CD4-positive, alpha-beta T cell treated with Interleukin-6 for 4 hours (primary cell): ENCODE results near the gene PRCC.

Experiments used
- DNase-seq: peaks from one replicate; pipeline ENCODE4 v3.0.0-alpha.2; 2020; ENCODE audit warnings: mixed read lengths

PRCC gene

GRCh38 chr1:156816561-156817328 is 49.4 kb downstream of the PRCC start, which contains the start of gene SH2D2A:
TSS of gene SH2D2A (minus strand) at chr1:156816848. CDS start at chr1:156816708, 140 bp downstream.
- peak; percentile 95 for DNase-seq

GRCh38 chr1:156821801-156822200 is 54.5 kb downstream of the PRCC start:
- DNase-seq, result no peak

- DNase-seq, result no peak
These were observed 55.3 kb downstream of the PRCC start for GRCh38 chr1:156822680-156823079.

GRCh38 chr1:156823210-156823790 is 56.0 kb downstream of the PRCC start:
- DNase-seq, result no peak

- no peak for DNase-seq
These were observed 59.3 kb downstream of the PRCC start for GRCh38 chr1:156826630-156827029.

- DNase-seq, result no peak
These were observed 61.2 kb downstream of the PRCC start for GRCh38 chr1:156828400-156829124.

- no peak for DNase-seq
These were observed 65.1 kb downstream of the PRCC start for GRCh38 chr1:156832434-156832833.

- no peak for DNase-seq
These were observed 66.3 kb downstream of the PRCC start for GRCh38 chr1:156833603-156834002.

GRCh38 chr1:156834322-156834721 is 67.0 kb downstream of the PRCC start:
- no peak for DNase-seq

- no peak for DNase-seq
These were observed 68.8 kb downstream of the PRCC start for GRCh38 chr1:156836041-156836654.

GRCh38 chr1:156836892-156837291 is 69.6 kb downstream of the PRCC start:
- no peak for DNase-seq

- peak; percentile 50 for DNase-seq
These were observed 71.6 kb downstream of the PRCC start for GRCh38 chr1:156838972-156839371.

GRCh38 chr1:156839426-156840109 is 72.2 kb downstream of the PRCC start:
- no peak for DNase-seq

GRCh38 chr1:156840186-156840897 is 73.0 kb downstream of the PRCC start:
- DNase-seq, result no peak

- no peak for DNase-seq
These were observed 73.6 kb downstream of the PRCC start for GRCh38 chr1:156840898-156841279.

GRCh38 chr1:156841295-156841855 is 74.0 kb downstream of the PRCC start:
- DNase-seq, result no peak

- DNase-seq, result no peak
These were observed 75.4 kb downstream of the PRCC start for GRCh38 chr1:156842618-156843300.

GRCh38 chr1:156844102-156844501 is 76.8 kb downstream of the PRCC start:
- DNase-seq, result no peak

- no peak for DNase-seq
These were observed 77.3 kb downstream of the PRCC start for GRCh38 chr1:156844638-156845037.

- peak; percentile 61 for DNase-seq
These were observed 78.0 kb downstream of the PRCC start for GRCh38 chr1:156845055-156845952.
